NCI-H1092 treated with DMSO at 0.1 percent for 48 hours (cell line): ENCODE measurements around the gene TSHZ1.
A peak's percentile ranks its signal among the peaks of the same experiment; 100 is the strongest.

Experiments used
- DNase-seq: peaks from one replicate; lab custom pipeline; 2025; lab: John Stamatoyannopoulos, UW

The TSHZ1 gene

GRCh38 chr18:75208836-75209128 lies 1.8 kb upstream of the TSHZ1 start:
- DNase-seq, result no peak

DNA sequence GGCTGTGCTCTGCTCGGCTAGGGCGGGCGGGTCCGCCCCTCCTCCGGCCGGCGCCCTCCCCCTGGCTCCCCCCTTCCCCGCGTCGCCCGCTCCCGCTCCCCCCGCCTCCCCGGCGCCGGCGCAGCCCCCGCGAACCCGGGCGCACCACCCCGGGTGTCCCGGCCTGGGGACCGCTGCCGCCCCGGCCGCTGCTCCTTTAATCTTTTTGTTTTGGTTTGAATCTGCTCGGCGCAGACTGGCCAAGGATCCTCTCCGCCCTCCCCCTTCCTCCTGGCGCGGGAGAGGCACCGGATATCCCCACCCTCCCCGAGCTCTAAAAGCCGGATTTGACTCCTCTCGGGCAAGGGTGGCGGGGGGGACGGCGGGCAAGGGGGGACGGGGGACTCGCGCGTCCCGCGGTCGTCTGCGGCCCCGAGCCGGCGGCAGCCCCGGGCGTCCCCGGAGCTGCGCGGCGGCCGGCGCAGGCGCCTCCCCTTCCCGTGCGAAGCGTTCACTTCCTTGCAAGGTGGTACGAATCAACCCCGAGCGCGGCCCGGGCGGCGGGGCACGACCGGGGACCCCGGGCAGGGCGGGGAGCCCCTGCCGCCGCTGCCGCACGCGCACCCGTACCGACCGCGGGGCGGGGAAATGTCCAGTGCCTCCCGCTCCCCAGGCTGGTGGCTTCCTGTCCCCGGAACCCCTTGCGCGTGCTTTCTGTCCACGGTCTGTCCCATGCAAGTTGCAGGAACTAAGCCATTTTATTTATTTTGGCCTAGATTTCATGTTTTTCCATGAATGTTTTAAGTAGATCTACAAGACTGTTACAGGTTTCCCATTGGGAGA lies 1.3 kb upstream of the TSHZ1 start, which contains the start of gene PTGR3:
Gene PTGR3, minus strand, starts transcription at position 11 of the 822 bp plus-strand sequence. CDS start 81 bp downstream, outside the sequence.
- peak; percentile 84 for DNase-seq

GRCh38 chr18:75209951-75210258 lies 692 bp upstream of the TSHZ1 start:
- DNase-seq, result no peak

DNA sequence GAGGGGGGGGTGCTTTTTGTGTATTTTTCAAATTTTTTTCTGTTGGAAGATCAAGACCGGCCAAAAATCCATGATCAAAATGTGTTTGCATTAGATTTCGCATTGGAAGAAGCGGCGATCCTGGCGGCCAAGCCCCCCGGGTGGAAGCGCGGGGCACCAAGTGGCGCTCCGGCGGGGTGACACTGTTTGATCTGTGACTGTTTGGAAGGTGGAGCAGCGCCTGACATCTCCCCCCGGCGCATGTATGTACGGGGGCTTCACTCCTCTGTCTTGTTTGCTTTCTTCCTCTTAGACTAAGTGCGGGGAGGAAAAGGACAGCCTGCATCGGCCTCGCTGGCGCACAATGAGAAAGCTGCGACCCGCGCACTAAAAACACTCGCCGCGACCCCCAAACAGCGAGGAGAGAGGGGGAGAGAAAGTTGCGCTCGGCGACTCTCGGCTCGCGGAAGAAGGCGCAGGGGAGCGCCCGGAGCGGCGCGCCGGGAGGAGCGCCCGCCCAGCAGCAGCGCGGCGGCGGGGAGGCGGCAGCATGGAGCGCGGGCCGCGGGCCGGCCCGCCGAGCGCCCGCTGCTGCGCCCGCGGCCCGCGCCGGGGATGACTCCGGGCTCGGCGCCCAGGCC lies 515 bp downstream of the TSHZ1 start:
- peak; percentile 68 for DNase-seq

DNA sequence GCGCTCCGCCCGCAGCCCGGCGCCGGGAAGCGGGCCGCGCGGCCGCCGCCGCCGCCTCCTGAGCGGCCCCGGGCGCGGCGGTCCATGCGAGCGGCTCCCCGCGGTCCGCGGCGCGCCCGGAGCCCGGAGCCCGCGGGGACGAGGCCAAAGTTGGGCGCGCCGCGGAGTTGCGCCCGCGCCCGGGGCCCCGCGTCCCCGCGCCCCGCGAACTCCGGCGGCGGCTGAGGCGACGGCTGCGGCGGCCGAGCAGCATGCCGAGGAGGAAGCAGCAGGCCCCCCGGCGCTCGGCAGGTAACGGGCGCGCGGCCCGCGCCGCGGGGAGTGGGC lies 992 bp downstream of the TSHZ1 start:
- no peak for DNase-seq

DNA sequence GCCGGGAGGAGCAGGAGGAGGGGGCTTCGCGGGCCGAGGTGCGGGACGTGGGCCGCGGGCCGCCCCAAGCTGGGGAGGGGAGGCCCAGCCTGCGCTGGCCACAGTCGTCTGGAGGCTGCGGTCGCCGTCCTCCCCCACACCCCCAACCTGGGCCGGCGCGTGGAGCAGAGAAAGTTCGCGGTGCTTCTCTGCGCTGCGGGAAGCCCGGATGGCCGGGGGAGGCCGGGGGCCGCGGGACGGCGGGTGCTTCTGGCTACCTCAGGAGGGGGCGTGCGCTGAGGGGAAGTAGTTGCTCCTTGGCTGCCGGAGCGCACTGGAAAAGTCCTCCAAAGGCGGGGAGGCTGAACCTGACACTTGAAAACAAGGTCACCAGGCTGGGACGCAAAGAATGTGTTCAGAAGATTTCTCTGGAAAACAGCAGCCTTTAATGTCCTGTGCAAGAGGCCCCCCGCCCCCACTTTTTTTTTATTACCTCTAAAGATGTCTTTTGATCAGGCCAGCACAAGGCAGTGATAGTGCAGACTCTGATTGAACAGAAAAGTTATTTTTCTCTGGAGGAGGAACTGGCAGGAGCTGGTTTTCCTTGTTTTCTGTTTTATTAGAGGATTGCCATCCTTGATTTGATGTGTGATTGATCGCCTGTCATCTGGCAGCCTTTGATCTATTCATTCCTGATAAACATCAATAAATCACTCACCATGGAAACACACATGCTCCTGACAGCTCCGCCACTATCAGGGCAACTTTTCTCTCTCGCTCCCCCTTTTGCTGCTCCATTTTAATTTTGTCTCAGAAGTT lies 1.6 kb downstream of the TSHZ1 start:
- DNase-seq, result peak; percentile 66

DNA sequence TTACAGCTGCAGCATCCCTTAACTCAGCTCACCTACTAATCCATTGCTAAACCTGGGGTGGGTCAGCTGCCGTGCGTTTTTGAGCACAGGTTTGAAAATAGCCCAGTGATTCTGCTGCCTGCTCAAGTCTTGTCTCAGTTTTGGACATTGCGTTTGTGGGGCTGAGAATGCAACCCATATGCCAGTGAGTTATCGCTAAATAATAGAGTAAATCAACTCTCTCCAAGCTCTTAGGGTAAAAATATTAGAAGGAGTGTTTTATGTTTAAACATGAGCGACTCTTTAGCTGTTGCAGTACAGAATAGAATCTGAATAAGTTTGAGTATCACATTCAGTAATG lies 2.1 kb downstream of the TSHZ1 start:
- DNase-seq, result peak; percentile 66

GRCh38 chr18:75213611-75214331 lies 3.2 kb downstream of the TSHZ1 start:
- peak; percentile 90 for DNase-seq

DNA sequence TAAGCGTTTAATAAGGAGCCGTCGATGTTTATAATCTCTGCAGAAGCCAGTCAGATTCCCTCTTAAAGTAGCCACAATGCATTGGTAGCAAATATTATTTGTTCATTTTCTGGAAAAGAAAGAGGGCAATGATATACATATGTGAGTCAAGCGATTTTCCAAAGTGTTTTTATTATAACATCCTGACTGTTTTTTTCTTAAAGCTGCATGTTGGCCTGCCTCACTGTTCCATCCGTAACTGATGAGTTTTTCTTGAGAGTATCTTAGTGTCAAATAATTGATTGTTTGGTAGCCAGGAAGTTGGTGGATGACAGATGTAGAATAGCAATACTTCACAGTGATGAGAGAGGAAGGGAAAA lies 3.7 kb downstream of the TSHZ1 start:
- peak; percentile 66 for DNase-seq

GRCh38 chr18:75214766-75215510 lies 4.3 kb downstream of the TSHZ1 start:
- no peak for DNase-seq

- DNase-seq, result no peak
Observed at GRCh38 chr18:75215663-75216062, 5.1 kb downstream of the TSHZ1 start.

GRCh38 chr18:75216212-75216910 lies 5.8 kb downstream of the TSHZ1 start:
- DNase-seq, result no peak

DNA sequence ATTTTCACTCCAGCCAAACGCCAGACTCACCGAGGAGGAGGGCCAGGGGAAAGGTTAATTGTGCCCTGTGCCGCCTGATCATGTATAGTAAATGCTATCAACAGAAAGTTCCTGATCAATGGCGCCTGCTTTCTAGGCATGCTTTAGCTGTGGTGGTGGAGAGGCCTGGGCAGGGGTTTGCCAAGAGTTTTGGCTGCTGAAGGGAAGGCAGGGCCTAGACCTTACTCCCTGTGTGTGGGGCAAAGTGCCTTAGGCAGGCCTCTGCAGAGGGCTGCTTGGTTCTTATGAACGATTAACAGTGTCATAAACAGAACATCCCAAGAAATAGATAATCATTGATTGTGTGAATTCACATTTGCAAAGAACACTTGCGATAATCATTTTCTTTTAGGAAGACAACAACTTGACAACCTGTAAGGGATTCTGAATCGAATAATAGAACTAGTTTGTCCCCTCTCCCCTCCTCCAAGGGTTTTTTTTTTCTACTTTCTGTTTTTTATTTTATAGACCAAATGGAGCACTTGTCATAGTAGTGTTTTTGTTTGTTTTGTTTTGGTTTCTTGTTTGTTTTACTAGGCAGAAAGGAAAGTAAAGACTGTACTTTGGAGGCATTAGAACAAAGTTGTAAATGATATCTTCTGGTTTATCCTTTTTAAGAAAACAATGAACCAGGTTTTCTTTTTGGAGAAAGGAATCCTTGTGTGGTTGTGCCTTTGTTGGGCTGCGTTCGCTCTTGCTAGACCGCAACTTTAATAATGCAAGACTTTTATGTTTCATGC lies 6.5 kb downstream of the TSHZ1 start:
- DNase-seq, result no peak

- DNase-seq, result no peak
Observed at GRCh38 chr18:75218065-75218923, 7.7 kb downstream of the TSHZ1 start.

GRCh38 chr18:75219745-75220375 lies 9.3 kb downstream of the TSHZ1 start:
- DNase-seq, result peak; percentile 60

- peak; percentile 82 for DNase-seq
Observed at GRCh38 chr18:75220551-75221355, 10.2 kb downstream of the TSHZ1 start.

DNA sequence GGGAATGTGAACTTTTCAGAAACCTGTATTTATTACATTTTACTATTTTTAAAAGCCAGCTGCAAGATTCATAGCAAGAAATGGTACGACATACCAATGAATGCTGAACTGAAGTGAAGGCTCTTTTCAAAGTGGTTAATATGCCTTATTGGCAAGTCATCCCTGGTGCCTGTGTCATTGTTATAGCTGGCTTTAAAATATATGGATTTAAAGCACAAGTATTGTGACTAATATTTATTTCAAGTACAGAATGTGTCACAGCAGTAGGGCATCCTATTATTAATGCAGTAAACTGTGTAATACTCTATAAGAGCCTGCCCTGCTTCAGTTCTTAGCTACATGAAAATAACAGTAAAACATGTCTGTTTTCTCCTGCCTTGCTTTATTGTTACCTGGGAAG lies 10.8 kb downstream of the TSHZ1 start:
- peak; percentile 63 for DNase-seq

GRCh38 chr18:75221897-75222296 lies 11.3 kb downstream of the TSHZ1 start:
- peak; percentile 63 for DNase-seq
